HL-60/S4 treated with retinoic acid at 250 ng/mL for 4 days and 3 days (cell line): ENCODE data around the gene SLC17A7.
"Not testable (repeated sequence)": the region's sequence is repeated elsewhere in the genome, so short reads cannot be mapped to it uniquely, and the experiment has no call there.

Experiments used
- in situ Hi-C: fragments of 300-500 bp; cut with MboI; formaldehyde crosslinking; loops from 2 replicates; pipeline ENCODE4 v1.7.0; 2022; ENCODE audit warnings: low sequenced_read_pairs

The SLC17A7 gene

GRCh38 chr19:49441210-49441959, at the start of gene SLC17A7:
Gene SLC17A7, minus strand, starts transcription at chr19:49441527. Its CDS starts 148 bp downstream, at chr19:49441379.
- in situ Hi-C loops: loop anchor here (5.0 kb wide), 1 partner anchor 49 kb away; no protein-coding TSS in a partner anchor

GRCh38 chr19:49490287-49491029, 49.1 kb upstream of the SLC17A7 start:
- in situ Hi-C loops: no loop called here

GRCh38 chr19:49489601-49490167, 48.4 kb upstream of the SLC17A7 start:
- in situ Hi-C loops: no loop called here

- in situ Hi-C loops: no loop called here
These were observed 47.7 kb upstream of the SLC17A7 start for GRCh38 chr19:49488863-49489537.

GRCh38 chr19:49488046-49488862, 46.9 kb upstream of the SLC17A7 start:
- in situ Hi-C loops: no loop called here

- in situ Hi-C loops: no loop called here
These were observed 46.1 kb upstream of the SLC17A7 start, which contains the start of gene RPL13A for GRCh38 chr19:49487277-49488045. Gene RPL13A, plus strand, starts transcription at chr19:49487608. Its CDS starts 22 bp downstream, at chr19:49487630.

- in situ Hi-C loops: no loop called here
These were observed 45.5 kb upstream of the SLC17A7 start for GRCh38 chr19:49486710-49487276.

- in situ Hi-C loops: no loop called here
These were observed 44.9 kb upstream of the SLC17A7 start for GRCh38 chr19:49486232-49486631.

GRCh38 chr19:49481020-49481683, 39.8 kb upstream of the SLC17A7 start:
- in situ Hi-C loops: no loop called here

GRCh38 chr19:49479975-49480628, 38.8 kb upstream of the SLC17A7 start:
- in situ Hi-C loops: no loop called here

- in situ Hi-C loops: no loop called here
These were observed 34.9 kb upstream of the SLC17A7 start for GRCh38 chr19:49475995-49476880.

- in situ Hi-C loops: no loop called here
These were observed 34.0 kb upstream of the SLC17A7 start for GRCh38 chr19:49475191-49475917.

GRCh38 chr19:49474542-49474924, 33.2 kb upstream of the SLC17A7 start:
- in situ Hi-C loops: no loop called here

- in situ Hi-C loops: no loop called here
These were observed 32.7 kb upstream of the SLC17A7 start, which contains the start of gene FLT3LG for GRCh38 chr19:49473868-49474541. Gene FLT3LG, plus strand, starts transcription at chr19:49474215. Its CDS starts 425 bp downstream, at chr19:49474640.

GRCh38 chr19:49473501-49473867, 32.2 kb upstream of the SLC17A7 start:
- in situ Hi-C loops: not testable (repeated sequence)

GRCh38 chr19:49472936-49473335, 31.6 kb upstream of the SLC17A7 start:
- in situ Hi-C loops: no loop called here
